Measurements from ENCODE around the gene LCT. TPM values are rescaled to one million over a fixed set of nuclear protein-coding genes. Genes with fewer than 3 reads are reported as not detected.

Gene LCT
- 0.04 and 0.08 TPM in 2 replicates for total RNA-seq

DNA sequence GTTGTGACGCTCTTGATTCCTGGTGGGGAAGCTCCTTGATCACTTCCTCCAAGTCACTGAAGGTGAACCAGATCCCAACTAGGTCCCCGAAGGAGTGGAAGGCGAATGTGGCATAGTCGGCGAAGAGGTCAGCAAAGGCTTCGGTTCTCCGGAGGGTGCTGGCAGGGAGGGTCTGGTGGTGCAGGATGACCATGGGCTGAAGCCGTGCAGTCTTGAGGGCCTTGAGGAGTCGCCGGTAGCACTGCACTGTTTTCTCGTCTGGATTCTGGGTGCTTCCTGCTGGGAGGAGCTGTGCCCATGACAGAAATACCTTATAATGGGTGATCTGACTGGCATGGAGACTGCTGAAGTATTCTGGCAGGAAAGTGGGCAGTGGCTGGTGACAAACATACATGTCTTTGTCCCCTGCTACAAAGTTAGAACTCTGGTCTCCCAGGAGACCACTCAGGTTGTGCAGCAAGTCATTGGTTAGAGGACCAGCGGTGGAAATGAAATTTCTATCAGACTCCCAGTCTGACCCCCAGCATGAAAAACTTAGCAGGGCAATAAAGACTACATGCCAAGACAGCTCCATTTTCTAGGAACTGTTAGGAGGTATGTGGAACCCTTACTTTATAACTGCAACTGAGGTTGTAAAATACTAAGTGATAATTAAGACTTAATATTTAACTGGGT lies at the start of gene LCT:
Gene LCT (minus strand): TSS at position 589 of the 675 bp plus-strand sequence. CDS start 15 bp downstream, at position 574.

DNA sequence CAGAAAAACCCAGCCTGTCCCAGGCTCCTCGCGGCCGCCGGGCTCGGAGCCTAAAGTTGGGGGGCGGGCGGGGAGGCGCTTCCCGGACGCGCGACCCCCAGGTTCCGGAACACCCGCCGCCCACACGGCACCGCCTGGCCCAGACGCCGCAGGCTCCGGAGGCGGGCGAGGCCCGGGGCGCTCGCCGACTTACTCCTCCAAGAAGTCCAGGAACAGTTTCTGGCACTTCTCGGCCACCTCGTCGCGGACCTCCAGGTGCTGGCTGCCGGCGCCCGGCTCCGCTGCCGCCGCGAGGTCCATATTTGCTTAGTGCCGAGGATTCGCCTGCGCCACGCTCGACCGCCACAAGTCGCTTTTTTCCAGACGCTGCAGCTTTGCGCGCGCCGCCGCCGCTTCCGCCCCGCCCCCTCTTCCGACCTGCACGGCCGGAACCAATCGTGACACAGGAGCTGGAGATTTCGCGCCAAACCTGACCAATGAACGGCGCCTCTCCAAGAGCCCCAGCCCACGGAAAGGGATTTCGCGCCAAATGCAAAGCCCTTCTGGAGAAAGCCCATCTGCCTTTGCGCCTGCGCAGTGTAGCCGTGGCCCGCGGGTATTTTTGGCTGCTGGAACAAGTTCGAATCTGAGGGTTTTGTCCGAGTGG lies 39.2 kb upstream of the LCT start, which contains the start of gene MCM6:
Gene MCM6 (minus strand): TSS at position 378 of the 646 bp plus-strand sequence. CDS start 78 bp downstream, at position 300.

GRCh38 chr2:135741395-135742324 lies 95.3 kb downstream of the LCT start, which contains the start of gene UBXN4:
TSS of gene UBXN4 (plus strand) at chr2:135741855. CDS start at chr2:135741930, 75 bp downstream.

Other genes starting within 250 kb of the LCT start
- 37.4 and 39.9 TPM in 2 replicates for gene UBXN4, start 95.3 kb downstream of the LCT start, total RNA-seq
- 15.6 and 33.6 TPM in 2 replicates for gene MCM6, start 39.3 kb upstream of the LCT start, total RNA-seq
- gene DARS1, start 148.4 kb upstream of the LCT start, total RNA-seq, result 72.8 and 80.5 TPM in 2 replicates

Data from hair follicular keratinocyte (primary cell).